ENCODE measurements around the gene CCDC93. TPM values are rescaled to one million over a fixed set of nuclear protein-coding genes. Genes with fewer than 3 reads are reported as not detected.

Gene CCDC93
- total RNA-seq, 1 donor = 40.5 TPM

- no peaks in the 10 kb centered on the region for H3K79me2 ChIP-seq (ENCODE audit: insufficient read depth, low read length)
- no peaks in the 10 kb centered on the region for H3K27me3 ChIP-seq (ENCODE audit: insufficient read depth, low read length)
- H3K4me1 ChIP-seq (ENCODE audit: insufficient read depth, low read length) = peaks cover 8% of the 10 kb centered on the region
- TF ChIP-seq CTCF (IDR thresholded peaks at IDR 0.05; ENCODE audit: extremely low read depth, low read depth, low read length) = no peak
- H4K20me1 ChIP-seq (ENCODE audit: insufficient read depth, low read length) = no peaks in the 10 kb centered on the region
- no peak overlapping the region for H3K27ac ChIP-seq (ENCODE audit: low read depth, low read length)
- H3K9me3 ChIP-seq (ENCODE audit: low read depth, low read length) = no peaks in the 10 kb centered on the region
- no peak overlapping the region for H3K4me3 ChIP-seq (ENCODE audit: insufficient read depth, low read length)
- H2AFZ ChIP-seq (ENCODE audit: low read length) = no peak overlapping the region
- H3K36me3 ChIP-seq (ENCODE audit: insufficient read depth, low read length) = peaks cover 68% of the 10 kb centered on the region
- no peak for DNase-seq (ENCODE audit: insufficient read length, low spot score, missing footprints)
- H3K4me2 ChIP-seq (ENCODE audit: insufficient read depth, low read length) = no peak overlapping the region
These were observed 65.3 kb downstream of the CCDC93 start for GRCh38 chr2:117948615-117949014.

- DNase-seq (ENCODE audit: insufficient read length, low spot score, missing footprints) = no peak
- Histone ChIP-seq H3K79me2 (ENCODE audit: insufficient read depth, low read length) (no peaks in the 10 kb centered on the region), H3K4me1 (ENCODE audit: insufficient read depth, low read length) (peaks cover 24% of the 10 kb centered on the region), H2AFZ (ENCODE audit: low read length) (no peak overlapping the region), H4K20me1 (ENCODE audit: insufficient read depth, low read length) (no peaks in the 10 kb centered on the region), H3K27ac (ENCODE audit: low read depth, low read length) (no peak overlapping the region), H3K36me3 (ENCODE audit: insufficient read depth, low read length) (peaks cover 60% of the 10 kb centered on the region), H3K4me3 (ENCODE audit: insufficient read depth, low read length) (no peak overlapping the region), H3K4me2 (ENCODE audit: insufficient read depth, low read length) (no peak overlapping the region), H3K27me3 (ENCODE audit: insufficient read depth, low read length) (no peaks in the 10 kb centered on the region), H3K9me3 (ENCODE audit: low read depth, low read length) (no peaks in the 10 kb centered on the region)
- no peak for TF ChIP-seq CTCF (IDR thresholded peaks at IDR 0.05; ENCODE audit: extremely low read depth, low read depth, low read length)
These were observed 68.6 kb downstream of the CCDC93 start for GRCh38 chr2:117945296-117945695.

GRCh38 chr2:117944816-117945215 lies 69.1 kb downstream of the CCDC93 start:
- Histone ChIP-seq H3K36me3 (ENCODE audit: insufficient read depth, low read length) (peaks cover 62% of the 10 kb centered on the region), H3K79me2 (ENCODE audit: insufficient read depth, low read length) (no peaks in the 10 kb centered on the region), H2AFZ (ENCODE audit: low read length) (no peak overlapping the region), H4K20me1 (ENCODE audit: insufficient read depth, low read length) (no peaks in the 10 kb centered on the region), H3K27me3 (ENCODE audit: insufficient read depth, low read length) (no peaks in the 10 kb centered on the region), H3K4me1 (ENCODE audit: insufficient read depth, low read length) (peaks cover 22% of the 10 kb centered on the region), H3K27ac (ENCODE audit: low read depth, low read length) (peak overlapping the region; percentile 15), H3K4me2 (ENCODE audit: insufficient read depth, low read length) (no peak overlapping the region), H3K4me3 (ENCODE audit: insufficient read depth, low read length) (no peak overlapping the region), H3K9me3 (ENCODE audit: low read depth, low read length) (no peaks in the 10 kb centered on the region)
- no peak for TF ChIP-seq CTCF (IDR thresholded peaks at IDR 0.05; ENCODE audit: extremely low read depth, low read depth, low read length)
- DNase-seq (ENCODE audit: insufficient read length, low spot score, missing footprints) = peak; percentile 50

- H2AFZ ChIP-seq (ENCODE audit: low read length) = no peak overlapping the region
- no peaks in the 10 kb centered on the region for H3K27me3 ChIP-seq (ENCODE audit: insufficient read depth, low read length)
- H3K4me2 ChIP-seq (ENCODE audit: insufficient read depth, low read length) = peak overlapping the region; percentile 11
- H3K4me1 ChIP-seq (ENCODE audit: insufficient read depth, low read length) = peaks cover 20% of the 10 kb centered on the region
- H3K36me3 ChIP-seq (ENCODE audit: insufficient read depth, low read length) = peaks cover 65% of the 10 kb centered on the region
- no peak overlapping the region for H3K4me3 ChIP-seq (ENCODE audit: insufficient read depth, low read length)
- no peaks in the 10 kb centered on the region for H4K20me1 ChIP-seq (ENCODE audit: insufficient read depth, low read length)
- DNase-seq (ENCODE audit: insufficient read length, low spot score, missing footprints) = peak; percentile 57
- H3K27ac ChIP-seq (ENCODE audit: low read depth, low read length) = peak overlapping the region; percentile 44
- H3K79me2 ChIP-seq (ENCODE audit: insufficient read depth, low read length) = no peaks in the 10 kb centered on the region
- no peaks in the 10 kb centered on the region for H3K9me3 ChIP-seq (ENCODE audit: low read depth, low read length)
- TF ChIP-seq CTCF (IDR thresholded peaks at IDR 0.05; ENCODE audit: extremely low read depth, low read depth, low read length) = no peak
These were observed 70.7 kb downstream of the CCDC93 start for GRCh38 chr2:117943013-117943672.

All from osteoblast (primary cell).